ENCODE results near the gene CYBA.
A peak's percentile ranks its signal among the peaks of the same experiment; 100 is the strongest.

The CYBA gene

GRCh38 chr16:88650749-88651275 lies at the start of gene CYBA:
Gene CYBA, minus strand, starts transcription at chr16:88651053. Its CDS starts 40 bp downstream, at chr16:88651013.
- DNase-seq = peak; percentile 79

DNA sequence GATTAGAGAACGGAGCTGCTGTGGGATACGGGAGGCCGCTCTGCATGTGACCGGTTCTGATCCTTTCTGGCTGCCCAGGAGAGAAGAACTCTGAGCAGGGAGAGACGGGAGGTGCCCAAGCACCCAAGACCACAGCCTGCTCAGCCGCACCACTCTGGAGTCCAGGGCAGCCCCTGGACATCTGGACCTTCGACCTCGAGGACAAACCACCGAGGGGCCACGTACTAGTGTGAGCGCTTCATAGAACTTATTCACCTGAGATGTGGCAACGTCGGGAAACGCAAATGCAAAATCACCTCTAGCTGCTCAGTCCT lies 49.4 kb upstream of the CYBA start:
- no peak for DNase-seq

DNA sequence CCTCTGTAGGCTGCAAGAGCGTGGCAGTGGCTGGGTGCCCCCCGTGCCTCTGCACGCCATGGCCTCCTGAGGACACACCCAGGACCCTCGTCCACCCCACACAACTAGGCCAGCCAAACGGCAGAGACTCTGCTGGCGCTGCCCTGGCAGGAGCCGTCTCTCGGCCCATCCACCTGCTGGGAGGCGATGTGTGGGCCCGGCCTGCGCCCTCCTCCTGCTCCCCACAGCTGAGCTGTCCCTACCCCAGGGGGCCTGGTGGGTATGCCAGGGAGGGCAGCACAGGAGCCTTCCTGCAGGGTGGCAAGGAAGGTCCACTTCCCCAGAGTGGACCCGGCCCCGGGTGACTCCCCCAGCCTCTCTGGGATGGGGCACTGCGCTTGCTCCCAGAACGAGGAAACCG lies 48.3 kb upstream of the CYBA start:
- DNase-seq = no peak

- no peak for DNase-seq
Observed at GRCh38 chr16:88698646-88699045, 47.8 kb upstream of the CYBA start.

DNA sequence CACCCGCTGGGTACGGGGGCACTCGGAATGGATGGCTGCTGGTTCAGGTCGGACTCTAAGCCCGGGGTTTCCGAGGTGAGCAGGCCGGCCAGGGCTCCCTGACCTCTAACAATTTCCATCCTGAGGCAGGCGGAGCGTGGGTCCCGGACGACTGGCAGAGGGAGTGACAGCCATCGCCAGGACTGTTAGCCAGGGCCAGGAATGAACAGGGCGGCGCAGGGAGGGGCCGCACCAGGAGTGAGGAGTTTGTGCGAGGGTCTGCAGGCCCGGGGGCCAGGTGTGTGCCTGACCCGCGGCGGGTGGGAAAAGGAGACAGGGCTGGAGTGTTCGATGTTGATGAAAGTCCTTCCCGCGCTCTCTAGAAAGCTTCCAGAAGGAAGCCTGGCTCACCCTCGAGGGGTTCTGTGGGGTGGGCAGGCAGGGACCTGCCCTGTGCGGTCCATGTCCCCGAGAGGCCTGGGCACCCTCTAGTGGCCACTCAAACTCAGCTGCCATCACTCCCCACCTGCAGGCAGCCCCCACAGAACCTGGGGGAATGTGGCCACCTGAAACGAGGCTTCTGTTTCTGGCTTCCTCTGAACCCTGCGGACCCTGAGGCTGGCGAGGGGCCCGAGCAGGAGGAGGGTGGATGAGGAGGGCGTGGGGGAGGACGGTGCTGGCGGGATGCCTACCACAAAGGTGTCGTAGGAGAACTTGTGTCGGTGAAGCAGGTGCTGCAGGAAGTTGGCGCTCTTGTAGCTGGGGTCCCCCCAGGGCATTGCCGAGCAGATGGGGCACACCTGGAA lies 47.2 kb upstream of the CYBA start:
- no peak for DNase-seq

DNA sequence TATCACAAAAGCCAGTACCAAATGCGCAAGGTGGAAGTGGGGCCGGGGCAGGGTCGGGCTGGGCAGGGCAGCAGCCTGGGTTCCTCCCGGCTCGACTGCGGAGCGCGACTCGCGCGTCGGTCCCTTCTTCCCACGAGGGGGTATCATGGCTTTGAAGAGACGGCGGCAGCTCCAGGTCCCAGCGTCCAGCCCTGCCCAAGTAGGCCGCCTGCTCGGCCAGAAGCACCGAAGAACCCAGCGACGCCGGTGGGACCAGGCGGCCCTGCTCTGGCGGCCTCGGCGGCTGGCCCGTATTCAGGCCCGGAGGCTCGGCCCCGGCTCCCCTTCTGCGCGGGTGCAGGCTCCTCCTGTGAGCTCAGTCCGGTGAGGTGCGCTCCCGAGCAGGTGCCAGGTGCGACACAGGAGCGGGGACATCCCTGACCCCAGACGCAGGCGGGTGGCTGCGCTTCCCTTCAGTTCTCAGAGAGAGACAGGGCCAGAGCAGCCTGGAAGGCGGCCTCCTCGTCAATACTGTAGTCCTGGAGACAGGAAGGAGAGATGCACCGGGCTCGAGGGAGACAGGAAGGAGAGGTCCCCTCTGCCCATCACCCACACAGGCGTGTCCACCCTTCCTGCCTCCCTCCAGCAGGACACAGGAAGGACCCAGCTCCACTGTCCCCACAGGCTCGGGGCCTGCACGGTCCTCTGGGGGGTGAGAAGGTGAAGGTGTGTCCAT lies 46.4 kb upstream of the CYBA start:
- DNase-seq = no peak

GRCh38 chr16:88696441-88696840 lies 45.6 kb upstream of the CYBA start:
- DNase-seq = no peak

GRCh38 chr16:88695753-88696152 lies 44.9 kb upstream of the CYBA start:
- DNase-seq = no peak

DNA sequence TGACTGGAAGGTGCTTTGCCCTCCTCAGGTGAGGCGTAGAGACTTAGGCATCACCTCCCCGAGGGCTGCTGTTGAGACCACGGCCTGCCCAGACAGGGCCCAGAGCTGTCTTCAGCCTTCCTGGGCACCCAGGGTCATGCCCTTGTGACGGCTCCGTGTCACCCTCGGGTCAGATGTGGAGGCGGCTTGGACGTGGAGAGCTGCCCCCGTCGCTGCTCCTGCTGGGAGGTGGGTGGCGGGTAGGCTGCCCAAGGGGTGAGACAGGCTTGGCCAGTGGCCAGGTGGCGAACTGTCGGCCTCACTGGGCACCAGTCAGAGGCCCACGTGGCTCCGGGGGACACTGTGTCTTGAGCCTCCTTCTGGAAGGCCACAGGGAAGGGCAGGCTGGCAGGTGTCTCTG lies 44.4 kb upstream of the CYBA start:
- DNase-seq = no peak

- no peak for DNase-seq
Observed at GRCh38 chr16:88694221-88695087, 43.6 kb upstream of the CYBA start.

- DNase-seq = no peak
Observed at GRCh38 chr16:88693420-88694177, 42.7 kb upstream of the CYBA start.

GRCh38 chr16:88692861-88693260 lies 42.0 kb upstream of the CYBA start:
- no peak for DNase-seq

DNA sequence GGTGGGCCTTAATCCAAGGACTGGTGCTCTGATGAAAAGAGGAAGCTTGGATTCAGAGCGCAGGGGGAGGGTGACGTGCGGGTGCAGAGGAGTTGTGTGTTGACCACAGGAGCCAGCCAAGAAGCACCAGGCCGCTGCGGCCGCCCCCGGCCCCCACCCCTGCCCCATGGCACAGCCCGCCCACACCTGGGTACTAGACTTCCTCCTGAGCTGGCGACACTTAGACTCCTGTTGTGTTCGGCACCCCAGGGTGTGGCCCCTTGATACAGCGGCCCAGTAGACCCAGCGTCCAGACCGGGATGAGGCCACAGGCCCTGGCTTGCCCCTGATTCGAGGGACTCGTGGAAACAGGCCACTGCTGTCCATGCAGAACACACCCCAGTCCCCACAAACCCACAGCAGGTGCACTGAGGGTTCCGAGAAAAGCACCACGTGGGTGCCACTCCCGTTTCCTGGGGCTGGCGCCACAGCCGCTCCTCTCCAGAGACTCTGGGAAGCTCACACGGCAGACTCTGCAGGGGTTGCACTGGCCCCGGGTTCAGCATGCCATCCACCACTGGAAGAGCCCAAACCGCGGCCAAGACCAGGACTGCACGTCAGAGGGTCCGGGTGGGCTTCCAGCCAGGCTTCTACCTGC lies 41.2 kb upstream of the CYBA start:
- no peak for DNase-seq

- DNase-seq = no peak
Observed at GRCh38 chr16:88691129-88691813, 40.4 kb upstream of the CYBA start.

DNA sequence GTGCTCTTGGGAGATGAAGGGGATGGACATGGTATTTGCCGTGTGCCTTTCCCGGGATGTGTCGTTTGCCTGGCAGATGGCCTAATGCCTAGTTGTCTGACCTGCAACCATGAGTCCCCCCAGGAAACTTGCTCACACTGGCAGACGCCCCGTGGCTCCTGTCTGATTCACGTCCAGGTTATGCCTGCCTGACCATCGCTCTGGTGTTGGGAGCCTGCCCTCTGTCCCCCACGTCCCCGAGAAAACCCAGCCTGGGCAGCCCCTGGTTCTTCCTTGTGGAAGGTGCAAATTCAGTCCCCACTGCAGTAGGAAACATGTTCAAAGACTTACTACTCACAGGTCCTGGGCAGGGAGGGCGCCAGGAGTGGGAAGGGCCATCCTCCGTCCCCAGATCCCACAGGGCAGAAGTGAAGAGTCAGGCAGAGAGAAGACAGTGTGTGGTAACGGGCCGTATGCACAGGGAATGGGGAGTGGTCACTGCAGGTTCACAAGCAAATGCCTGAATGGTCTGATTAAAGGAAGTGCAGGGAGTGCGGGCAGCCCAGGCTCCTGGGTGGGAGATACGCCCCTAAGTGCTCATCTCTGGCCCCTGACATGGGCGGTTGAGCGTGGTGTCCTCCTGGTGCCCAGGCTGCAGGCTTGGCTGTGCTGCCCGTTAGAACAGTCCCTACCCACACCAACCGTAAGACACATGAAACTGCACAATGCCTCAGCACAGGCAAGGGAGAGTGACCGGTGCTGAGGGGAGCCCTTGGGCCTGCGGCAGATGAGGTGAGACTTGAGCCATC lies 39.7 kb upstream of the CYBA start:
- no peak for DNase-seq

- no peak for DNase-seq
Observed at GRCh38 chr16:88688013-88688778, 37.3 kb upstream of the CYBA start.

GRCh38 chr16:88687676-88688012 lies 36.8 kb upstream of the CYBA start:
- no peak for DNase-seq

DNA sequence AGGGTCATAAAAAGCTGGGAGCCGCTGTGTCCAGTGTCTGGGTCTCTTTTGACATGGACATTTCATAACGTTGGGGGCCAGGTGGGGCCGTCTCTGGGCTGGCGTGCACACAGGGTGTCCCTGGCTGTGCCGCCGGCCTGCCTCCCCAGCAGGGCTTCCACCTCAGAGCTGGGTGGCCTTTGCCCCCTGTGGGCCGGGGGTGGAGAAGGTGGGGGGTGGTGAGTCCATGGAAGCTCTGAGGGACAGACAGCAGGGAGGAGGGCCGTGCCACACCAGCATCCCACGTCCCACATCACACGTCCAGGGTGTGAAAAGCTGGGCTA lies 36.4 kb upstream of the CYBA start:
- DNase-seq = no peak

DNA sequence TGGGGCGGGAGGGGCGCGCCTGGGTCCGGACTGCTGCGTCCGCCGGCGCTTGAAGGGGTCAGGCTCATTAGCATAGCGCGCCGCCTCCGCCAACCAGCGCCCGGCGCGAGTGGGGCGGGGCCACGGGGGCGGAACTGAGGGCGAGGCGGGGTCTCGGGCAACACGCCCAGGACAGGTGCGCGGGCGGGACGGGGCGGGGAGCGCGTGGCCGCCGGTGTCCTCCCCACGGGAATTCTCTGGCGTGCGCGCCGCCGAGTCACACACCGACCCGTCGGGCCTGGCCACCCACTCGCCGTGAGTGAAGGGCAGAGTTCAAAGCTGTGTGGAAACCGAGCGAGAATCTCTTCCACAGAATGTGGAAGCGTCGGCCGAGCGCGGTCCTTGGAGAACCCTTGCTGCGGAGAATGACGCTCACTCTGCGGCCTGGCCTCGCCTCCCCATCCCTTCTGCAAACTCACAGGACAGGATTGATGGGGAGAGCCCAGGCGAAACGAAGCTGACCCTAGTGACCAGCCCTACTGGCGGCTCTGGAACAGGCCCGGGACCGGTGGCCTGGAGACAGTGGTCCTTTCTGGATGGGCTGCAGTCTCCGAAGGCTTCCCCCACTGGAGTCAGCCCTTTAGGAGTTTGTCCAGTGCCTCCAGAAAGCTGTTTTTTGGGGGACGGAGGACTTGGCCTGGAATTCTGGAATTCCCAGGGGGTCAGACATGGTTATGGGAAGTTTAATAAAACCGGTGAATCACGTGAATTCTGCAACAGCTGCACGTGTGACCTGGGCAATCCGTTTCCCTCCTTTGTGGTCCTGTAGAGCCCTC lies 35.8 kb upstream of the CYBA start, which contains the start of gene SNAI3:
Gene SNAI3, minus strand, starts transcription at position 69 of the 815 bp plus-strand sequence. CDS start 101 bp downstream, outside the sequence.
- peak; percentile 82 for DNase-seq
